Smooth muscle cell of the umbilical artery (primary cell): ENCODE measurements around the gene HTT-AS. TPM values are rescaled to one million over a fixed set of nuclear protein-coding genes. Genes with fewer than 3 reads are reported as not detected.

Experiments
- total RNA-seq: library from RNA; depleted of rRNA; stranded (reverse); fragments of >200 nt; gene quantifications from 2 replicates; pipeline ENCODE4 v1.2.3, GENCODE V29; 2014

HTT-AS gene
- total RNA-seq = not detected in 2 replicates

GRCh38 chr4:3074078-3074845, at the start of gene HTT-AS, which contains the start of gene HTT:
Gene HTT-AS, minus strand, starts transcription at chr4:3074538.
Gene HTT, plus strand, starts transcription at chr4:3074681. Its CDS starts 145 bp downstream, at chr4:3074826.

Other genes with a start within 250 kb of the HTT-AS start
- 110 and 195 TPM in 2 replicates for gene ADD1, start 230.7 kb downstream of the HTT-AS start, total RNA-seq
- gene NOP14, start 111.1 kb downstream of the HTT-AS start, total RNA-seq = 22.0 and 34.8 TPM in 2 replicates
- 3.8 and 6.5 TPM in 2 replicates for gene GRK4, start 111.0 kb downstream of the HTT-AS start, total RNA-seq
- 49.9 and 63.8 TPM in 2 replicates for gene HTT, start 143 bp upstream of the HTT-AS start, total RNA-seq
- 0.59 and 1.0 TPM in 2 replicates for gene MSANTD1, start 174.6 kb upstream of the HTT-AS start, total RNA-seq
- gene RGS12, start 218.5 kb upstream of the HTT-AS start, total RNA-seq = 15.4 and 18.1 TPM in 2 replicates